Endodermal cell (in vitro differentiated cells): ENCODE data around the gene ZNF786. TPM values are rescaled to one million over a fixed set of nuclear protein-coding genes. Genes with fewer than 3 reads are reported as not detected.

Experiments
- DNase-seq: peaks from one replicate; pipeline ENCODE4 v3.0.0-alpha.2; 2017
- H3K27ac ChIP-seq: 2 replicates; pipeline ENCODE4 v1.5.1; 2013; ENCODE audit warnings: mild to moderate bottlenecking, low read depth, low read length, moderate library complexity
- H3K27me3 ChIP-seq: 2 replicates; pipeline ENCODE4 v1.6.1; 2013; ENCODE audit warnings: mild to moderate bottlenecking, low read length, moderate library complexity; ENCODE audit not compliant: insufficient read depth, control insufficient read depth, poor library complexity, severe bottlenecking
- H3K36me3 ChIP-seq: 2 replicates; pipeline ENCODE4 v1.7.0; 2013; ENCODE audit warnings: mild to moderate bottlenecking, low read length, moderate library complexity; ENCODE audit not compliant: control insufficient read depth, insufficient read depth
- H3K4me1 ChIP-seq: one replicate; pipeline ENCODE4 v1.7.0; 2013; ENCODE audit warnings: low read length; ENCODE audit not compliant: control insufficient read depth, insufficient read depth
- H3K4me3 ChIP-seq: 2 replicates; pipeline ENCODE4 v1.5.1; 2013; ENCODE audit warnings: mild to moderate bottlenecking, low read length, moderate library complexity
- H3K9ac ChIP-seq: 2 replicates; pipeline ENCODE4 v1.6.1; 2013; ENCODE audit warnings: mild to moderate bottlenecking, low read length, moderate library complexity; ENCODE audit not compliant: poor library complexity, severe bottlenecking; ENCODE audit errors: extremely low read depth
- H3K9me3 ChIP-seq: 2 replicates; pipeline ENCODE4 v1.6.1; 2013; ENCODE audit warnings: mild to moderate bottlenecking, low read length, moderate library complexity; ENCODE audit not compliant: control insufficient read depth
- H3K27ac Mint-ChIP-seq: 2 replicates; pipeline ENCODE4 v1.8.0; 2020; ENCODE audit warnings: mixed read lengths
- H3K27me3 Mint-ChIP-seq: 2 replicates; pipeline ENCODE4 v1.8.0; 2021; ENCODE audit warnings: mild to moderate bottlenecking, mixed read lengths; ENCODE audit not compliant: insufficient read depth
- H3K36me3 Mint-ChIP-seq: 2 replicates; pipeline ENCODE4 v1.8.0; 2020; ENCODE audit warnings: low read depth, mixed read lengths
- H3K4me1 Mint-ChIP-seq: 2 replicates; pipeline ENCODE4 v1.8.0; 2020; ENCODE audit warnings: mixed read lengths
- H3K4me3 Mint-ChIP-seq: 2 replicates; pipeline ENCODE4 v1.8.0; 2020; ENCODE audit warnings: mild to moderate bottlenecking, moderate library complexity, mixed read lengths
- H3K9me3 Mint-ChIP-seq: 2 replicates; pipeline ENCODE4 v1.8.0; 2020; ENCODE audit warnings: mild to moderate bottlenecking, mixed read lengths
- WGBS, 2 experiments: methylation state at CpG; one replicate each; pipeline versions ENCODE4 v1.1.5 to v1.1.7; 2013; ENCODE audit warnings: missing lambda C conversion rate in 2 of 2, mixed read lengths in 1 of 2; ENCODE audit not compliant: insufficient coverage in 1 of 2, insufficient read length in 1 of 2; 5-methylcytosine and 5-hydroxymethylcytosine counted together
- total RNA-seq, 2 donors: library from RNA; stranded (reverse); fragmentation: NEBNext Ultra II Directional in 1 of 2; extraction: Animal tissue kit (Norgen Biotek cat#: 25700) in 1 of 2; gene quantifications; 2 replicates in 1 of 2; 3 replicates in 1 of 2; pipeline ENCODE4 v1.2.1, GENCODE V29; 2021
- TF ChIP-seq, protein P1 (sequence below): fragments of 200-600 bp; sonication (generic); conservative IDR thresholded peaks from 2 replicates; pipeline ENCODE4 v1.5.0; 2021; ENCODE audit warnings: antibody characterized with exemption, mild to moderate bottlenecking

ZNF786 gene
- total RNA-seq, 2 donors from 2014 or later, result 12.0 to 13.3 TPM

DNA sequence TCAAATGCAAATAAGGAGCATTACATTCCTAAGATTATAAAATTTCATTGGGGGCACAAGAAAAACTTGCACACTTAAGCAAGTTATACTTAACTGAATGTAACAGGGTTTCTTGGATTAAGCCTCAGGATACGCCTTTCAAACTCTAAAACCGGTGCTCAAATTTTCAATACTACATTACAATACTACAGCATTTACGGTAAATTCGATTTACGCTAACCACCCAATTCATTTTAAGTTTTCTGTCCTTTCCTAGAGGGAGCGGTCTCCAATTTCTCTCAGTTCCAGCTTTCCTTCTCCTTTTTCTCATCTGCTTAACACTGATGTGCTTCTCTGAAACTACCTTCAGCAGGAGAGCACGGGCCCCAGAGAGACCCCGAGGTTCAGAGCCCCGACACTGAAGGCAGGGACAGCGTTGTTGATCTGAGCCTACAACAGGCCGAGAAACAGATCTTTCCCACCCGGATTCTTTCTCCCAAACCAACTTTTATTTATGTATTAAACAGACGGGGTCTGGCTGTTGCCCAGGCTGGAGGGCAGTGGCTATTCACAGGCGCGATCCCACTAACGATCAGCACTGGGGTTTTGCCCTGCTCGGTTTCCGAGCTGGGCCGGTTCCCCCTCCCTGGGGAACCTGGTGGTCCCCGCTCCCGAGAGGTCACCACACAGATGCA lies 34.8 kb upstream of the ZNF786 start:
- Mint-ChIP-seq H3K9me3 (peaks cover 9% of the 10 kb centered on the region), H3K36me3 (peaks cover 11% of the 10 kb centered on the region), H3K4me3 (peak overlapping the region; percentile 97), H3K4me1 (peaks cover 12% of the 10 kb centered on the region), H3K27ac (peak overlapping the region; percentile 98), H3K27me3 (no peaks in the 10 kb centered on the region)
- 3 to 8% methylated on average over 10 to 21 of the region's 21 CpGs for WGBS, 2 experiments
- Histone ChIP-seq H3K4me1 (no peaks in the 10 kb centered on the region), H3K27me3 (no peaks in the 10 kb centered on the region), H3K9ac (peak overlapping the region; percentile 89), H3K4me3 (peak overlapping the region; percentile 88), H3K36me3 (peaks cover 3% of the 10 kb centered on the region), H3K9me3 (peaks cover 4% of the 10 kb centered on the region), H3K27ac (peak overlapping the region; percentile 56)
- no peak for DNase-seq
- TF ChIP-seq, protein P1, sequence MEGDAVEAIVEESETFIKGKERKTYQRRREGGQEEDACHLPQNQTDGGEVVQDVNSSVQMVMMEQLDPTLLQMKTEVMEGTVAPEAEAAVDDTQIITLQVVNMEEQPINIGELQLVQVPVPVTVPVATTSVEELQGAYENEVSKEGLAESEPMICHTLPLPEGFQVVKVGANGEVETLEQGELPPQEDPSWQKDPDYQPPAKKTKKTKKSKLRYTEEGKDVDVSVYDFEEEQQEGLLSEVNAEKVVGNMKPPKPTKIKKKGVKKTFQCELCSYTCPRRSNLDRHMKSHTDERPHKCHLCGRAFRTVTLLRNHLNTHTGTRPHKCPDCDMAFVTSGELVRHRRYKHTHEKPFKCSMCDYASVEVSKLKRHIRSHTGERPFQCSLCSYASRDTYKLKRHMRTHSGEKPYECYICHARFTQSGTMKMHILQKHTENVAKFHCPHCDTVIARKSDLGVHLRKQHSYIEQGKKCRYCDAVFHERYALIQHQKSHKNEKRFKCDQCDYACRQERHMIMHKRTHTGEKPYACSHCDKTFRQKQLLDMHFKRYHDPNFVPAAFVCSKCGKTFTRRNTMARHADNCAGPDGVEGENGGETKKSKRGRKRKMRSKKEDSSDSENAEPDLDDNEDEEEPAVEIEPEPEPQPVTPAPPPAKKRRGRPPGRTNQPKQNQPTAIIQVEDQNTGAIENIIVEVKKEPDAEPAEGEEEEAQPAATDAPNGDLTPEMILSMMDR, result no peak

DNA sequence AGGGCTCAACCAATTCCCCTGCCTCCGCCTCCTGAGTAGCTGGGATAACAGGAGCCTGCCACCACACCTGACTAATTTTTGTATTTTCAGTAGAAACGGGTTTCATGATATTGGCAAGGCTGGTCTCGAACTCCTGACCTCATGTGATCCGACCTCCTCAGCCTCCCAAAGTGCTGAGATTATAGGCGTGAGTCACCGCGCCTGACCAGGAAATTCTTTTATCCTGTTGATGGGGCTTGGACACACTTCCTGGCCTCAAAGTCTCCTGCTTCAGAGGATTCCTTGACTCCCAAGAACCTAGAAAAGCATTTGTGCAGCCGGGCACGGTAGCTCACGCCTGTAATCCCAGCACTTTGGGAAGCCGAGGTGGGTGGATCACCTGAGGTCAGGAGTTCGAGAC lies 19.5 kb upstream of the ZNF786 start:
- Histone ChIP-seq H3K36me3 (no peaks in the 10 kb centered on the region), H3K4me1 (no peaks in the 10 kb centered on the region), H3K9ac (no peak overlapping the region), H3K4me3 (no peak overlapping the region), H3K9me3 (no peaks in the 10 kb centered on the region), H3K27me3 (no peaks in the 10 kb centered on the region), H3K27ac (no peak overlapping the region)
- TF ChIP-seq, protein P1, result no peak
- no peaks in the 10 kb centered on the region for H3K27me3 Mint-ChIP-seq
- no peaks in the 10 kb centered on the region for H3K9me3 Mint-ChIP-seq
- H3K36me3 Mint-ChIP-seq, result peaks cover 13% of the 10 kb centered on the region
- H3K4me3 Mint-ChIP-seq, result no peak overlapping the region
- no peak overlapping the region for H3K27ac Mint-ChIP-seq
- no peak for DNase-seq
- no peaks in the 10 kb centered on the region for H3K4me1 Mint-ChIP-seq
- 86 to 94% methylated on average over 10 to 12 of the region's 12 CpGs for WGBS, 2 experiments

DNA sequence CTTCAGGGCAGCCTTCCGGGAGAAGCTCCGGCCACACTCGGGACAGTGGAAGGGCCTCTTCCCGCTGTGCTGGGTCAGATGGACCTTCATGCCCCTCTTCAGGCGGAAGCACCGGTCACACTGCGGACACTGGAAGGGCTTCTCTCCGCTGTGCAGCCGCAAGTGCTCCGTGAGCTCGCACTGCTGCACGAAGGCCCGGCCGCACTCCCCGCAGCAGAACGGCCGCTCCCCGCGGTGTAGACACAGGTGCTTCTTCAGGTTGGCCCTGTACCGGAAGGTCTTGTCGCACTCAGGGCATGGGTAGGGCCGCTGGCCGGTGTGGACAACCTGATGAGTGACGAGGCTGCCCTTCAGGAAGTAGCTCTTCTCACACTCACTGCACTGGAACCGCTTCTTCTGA lies 14.2 kb upstream of the ZNF786 start:
- Histone ChIP-seq H3K36me3 (no peaks in the 10 kb centered on the region), H3K4me3 (no peak overlapping the region), H3K27me3 (no peaks in the 10 kb centered on the region), H3K9ac (no peak overlapping the region), H3K27ac (no peak overlapping the region), H3K9me3 (no peaks in the 10 kb centered on the region), H3K4me1 (no peaks in the 10 kb centered on the region)
- DNase-seq, result no peak
- no peak overlapping the region for H3K27ac Mint-ChIP-seq
- no peaks in the 10 kb centered on the region for H3K4me1 Mint-ChIP-seq
- H3K9me3 Mint-ChIP-seq, result no peaks in the 10 kb centered on the region
- 95 to 98% methylated on average over 25 of the region's 25 CpGs for WGBS, 2 experiments
- no peaks in the 10 kb centered on the region for H3K27me3 Mint-ChIP-seq
- peaks cover 15% of the 10 kb centered on the region for H3K36me3 Mint-ChIP-seq
- no peak overlapping the region for H3K4me3 Mint-ChIP-seq
- TF ChIP-seq, protein P1, result no peak
